ENCODE results near the gene CACNA1I. TPM values are rescaled to one million over a fixed set of nuclear protein-coding genes. Genes with fewer than 3 reads are reported as not detected.

The CACNA1I gene
- total RNA-seq, result 1.9 TPM

GRCh38 chr22:39570665-39571064, at the start of gene CACNA1I:
CACNA1I (plus strand) TSS chr22:39570753; CDS start chr22:39570753, 0 bp downstream.

GRCh38 chr22:39532215-39533073, 38.1 kb upstream of the CACNA1I start, which contains the start of gene RPS19BP1:
RPS19BP1 (minus strand) TSS chr22:39532748; CDS start chr22:39532738, 10 bp downstream.

Other genes with a start within 250 kb of the CACNA1I start
- 82.6 TPM for gene SYNGR1, start 220.8 kb upstream of the CACNA1I start, total RNA-seq
- gene TAB1, start 171.0 kb upstream of the CACNA1I start, total RNA-seq, result 30.1 TPM
- 12.9 TPM for gene MGAT3, start 113.7 kb upstream of the CACNA1I start, total RNA-seq
- gene MIEF1, start 68.5 kb upstream of the CACNA1I start, total RNA-seq, result 24.1 TPM
- gene ATF4, start 50.2 kb upstream of the CACNA1I start, total RNA-seq, result 157 TPM
- 41.8 TPM for gene RPS19BP1, start 38.0 kb upstream of the CACNA1I start, total RNA-seq

Data from camera-type eye (tissue), 1 donor.